ENCODE measurements around the gene DNM3.

The DNM3 gene

GRCh38 chr1:172172352-172172831 lies 331.1 kb downstream of the DNM3 start:
- Histone ChIP-seq H3K4me1 (ENCODE audit: low read length) (peaks cover 10% of the 10 kb centered on the region), H3K4me2 (ENCODE audit: low read depth, low read length) (no peak overlapping the region), H3K36me3 (replicated peaks; ENCODE audit: insufficient read depth, low read length) (no peaks in the 10 kb centered on the region), H3K27ac (ENCODE audit: low read length) (no peak overlapping the region), H3K27me3 (replicated peaks; ENCODE audit: insufficient read depth, low read length) (no peaks in the 10 kb centered on the region), H3K4me3 (ENCODE audit: low read length) (no peak overlapping the region), H3F3A (ENCODE audit: insufficient read depth, low read length) (no peaks in the 10 kb centered on the region), H4K20me1 (ENCODE audit: insufficient read depth, low read length) (no peaks in the 10 kb centered on the region), H3K9ac (ENCODE audit: low read length) (no peak overlapping the region), H3K9me2 (replicated peaks; ENCODE audit: insufficient read depth, low read length) (no peaks in the 10 kb centered on the region), H2AFZ (ENCODE audit: low read length) (no peak overlapping the region), H3K9me3 (replicated peaks; ENCODE audit: insufficient read depth, low read length) (no peaks in the 10 kb centered on the region), H3K79me2 (ENCODE audit: low read length) (no peaks in the 10 kb centered on the region)
- DNase-seq = no peak
- TF ChIP-seq EZH2 (optimal IDR thresholded peaks at IDR 0.05; ENCODE audit: low read depth, low read length) (no peak), CTCF (IDR thresholded peaks at IDR 0.05; ENCODE audit: low read length) (no peak), EZH2phosphoT487 (IDR thresholded peaks at IDR 0.05; ENCODE audit: low read length) (no peak)

GRCh38 chr1:172176206-172176605 lies 334.9 kb downstream of the DNM3 start:
- Histone ChIP-seq H3K27ac (ENCODE audit: low read length) (no peak overlapping the region), H3K9me3 (replicated peaks; ENCODE audit: insufficient read depth, low read length) (no peaks in the 10 kb centered on the region), H3K4me1 (ENCODE audit: low read length) (peaks cover 38% of the 10 kb centered on the region), H2AFZ (ENCODE audit: low read length) (no peak overlapping the region), H3K4me2 (ENCODE audit: low read depth, low read length) (no peak overlapping the region), H3K9me2 (replicated peaks; ENCODE audit: insufficient read depth, low read length) (no peaks in the 10 kb centered on the region), H3K4me3 (ENCODE audit: low read length) (no peak overlapping the region), H3K79me2 (ENCODE audit: low read length) (no peaks in the 10 kb centered on the region), H3K9ac (ENCODE audit: low read length) (no peak overlapping the region), H4K20me1 (ENCODE audit: insufficient read depth, low read length) (no peaks in the 10 kb centered on the region), H3F3A (ENCODE audit: insufficient read depth, low read length) (peaks cover 7% of the 10 kb centered on the region), H3K27me3 (replicated peaks; ENCODE audit: insufficient read depth, low read length) (no peaks in the 10 kb centered on the region), H3K36me3 (replicated peaks; ENCODE audit: insufficient read depth, low read length) (no peaks in the 10 kb centered on the region)
- DNase-seq = no peak
- TF ChIP-seq EZH2phosphoT487 (IDR thresholded peaks at IDR 0.05; ENCODE audit: low read length) (no peak), EZH2 (optimal IDR thresholded peaks at IDR 0.05; ENCODE audit: low read depth, low read length) (no peak), CTCF (IDR thresholded peaks at IDR 0.05; ENCODE audit: low read length) (no peak)

DNA sequence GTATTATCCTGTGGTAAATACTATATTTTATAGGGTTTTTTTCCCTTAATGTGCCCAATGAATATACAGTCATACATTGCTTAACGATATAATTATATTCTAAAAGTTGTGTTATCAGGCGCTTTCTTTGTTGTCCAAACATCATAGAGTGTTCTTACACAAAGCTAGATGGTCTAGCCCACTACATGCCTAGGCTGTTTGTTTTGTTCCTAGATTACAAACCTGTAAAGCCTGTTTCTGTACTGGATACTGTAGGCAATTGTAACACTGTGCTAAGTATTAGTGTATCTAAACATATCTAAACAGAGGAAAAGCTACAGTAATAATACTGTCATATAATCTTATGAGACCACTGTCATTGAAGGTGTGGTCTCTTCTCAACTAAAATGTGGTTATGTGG lies 336.6 kb downstream of the DNM3 start:
- Histone ChIP-seq H3F3A (ENCODE audit: insufficient read depth, low read length) (peaks cover 19% of the 10 kb centered on the region), H3K36me3 (replicated peaks; ENCODE audit: insufficient read depth, low read length) (no peaks in the 10 kb centered on the region), H3K27me3 (replicated peaks; ENCODE audit: insufficient read depth, low read length) (no peaks in the 10 kb centered on the region), H3K9me3 (replicated peaks; ENCODE audit: insufficient read depth, low read length) (no peaks in the 10 kb centered on the region), H4K20me1 (ENCODE audit: insufficient read depth, low read length) (no peaks in the 10 kb centered on the region), H3K27ac (ENCODE audit: low read length) (no peak overlapping the region), H3K79me2 (ENCODE audit: low read length) (no peaks in the 10 kb centered on the region), H3K4me3 (ENCODE audit: low read length) (no peak overlapping the region), H3K9me2 (replicated peaks; ENCODE audit: insufficient read depth, low read length) (no peaks in the 10 kb centered on the region), H2AFZ (ENCODE audit: low read length) (no peak overlapping the region), H3K4me1 (ENCODE audit: low read length) (peaks cover 49% of the 10 kb centered on the region), H3K9ac (ENCODE audit: low read length) (no peak overlapping the region), H3K4me2 (ENCODE audit: low read depth, low read length) (no peak overlapping the region)
- DNase-seq = no peak
- TF ChIP-seq EZH2 (optimal IDR thresholded peaks at IDR 0.05; ENCODE audit: low read depth, low read length) (no peak), EZH2phosphoT487 (IDR thresholded peaks at IDR 0.05; ENCODE audit: low read length) (no peak), CTCF (IDR thresholded peaks at IDR 0.05; ENCODE audit: low read length) (no peak)
